MV-4-11 (cell line): ENCODE data around the gene FRMD4A.

Experiments used
- DNase-seq: peaks from one replicate; lab custom pipeline; 2025; lab: John Stamatoyannopoulos, UW

Gene FRMD4A

GRCh38 chr10:14052931-14053330, 277.8 kb downstream of the FRMD4A start:
- no peak for DNase-seq

GRCh38 chr10:14050598-14050997, 280.1 kb downstream of the FRMD4A start:
- no peak for DNase-seq

DNA sequence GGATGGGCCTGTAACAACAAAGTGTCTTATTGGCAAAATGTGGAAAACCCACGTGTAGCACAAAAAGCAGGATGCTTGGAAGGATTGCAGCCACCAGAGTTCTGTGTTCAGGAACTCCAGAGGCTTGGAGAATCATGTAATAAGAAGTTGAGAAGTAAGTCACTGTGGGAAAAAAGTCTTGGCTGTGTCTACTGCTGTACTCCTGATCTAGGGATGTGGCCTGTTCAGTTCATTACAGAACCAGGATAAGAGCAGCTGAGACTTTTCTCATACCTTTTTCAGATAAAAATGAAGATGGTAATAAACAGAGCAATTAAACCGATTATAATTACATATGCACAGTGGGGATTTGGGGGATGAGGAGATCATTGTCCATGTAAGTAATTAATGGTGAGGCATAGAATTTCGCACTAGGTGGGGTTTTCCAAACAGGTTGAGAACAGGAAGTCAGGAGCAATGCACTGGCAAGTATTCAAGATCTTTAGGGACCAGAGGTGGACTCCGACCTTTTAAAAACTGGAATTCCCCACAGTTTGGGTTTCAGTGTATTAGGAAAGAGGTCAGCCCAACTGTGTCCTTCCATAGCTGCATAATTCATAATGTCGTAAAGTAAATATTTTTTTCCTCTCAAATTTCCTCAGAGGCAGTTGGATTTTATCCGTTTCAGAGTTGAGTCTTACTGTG, 281.7 kb downstream of the FRMD4A start:
- no peak for DNase-seq

DNA sequence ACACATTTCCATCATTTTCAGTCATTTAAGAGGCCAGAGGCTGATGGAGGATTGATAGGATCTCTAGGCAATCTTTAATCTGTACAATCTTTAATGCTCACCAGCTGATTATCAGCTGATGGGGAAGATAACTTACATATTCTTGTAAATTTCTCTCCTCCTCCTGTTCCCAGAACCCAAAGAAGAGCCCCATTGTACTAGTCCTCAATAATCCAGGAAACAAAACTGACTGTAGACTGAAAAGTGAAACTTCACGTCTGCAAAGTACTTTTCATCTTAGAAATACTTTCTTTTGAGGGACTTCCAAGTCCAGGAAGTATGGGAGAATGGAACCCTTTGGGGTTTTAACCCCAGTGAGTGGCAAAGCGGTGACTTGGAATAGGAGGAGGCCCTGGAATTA, 283.3 kb downstream of the FRMD4A start:
- no peak for DNase-seq

GRCh38 chr10:14042051-14042450, 288.7 kb downstream of the FRMD4A start:
- peak; percentile 5 for DNase-seq

- DNase-seq: peak; percentile 68
These were observed 289.7 kb downstream of the FRMD4A start for GRCh38 chr10:14040787-14041631.

DNA sequence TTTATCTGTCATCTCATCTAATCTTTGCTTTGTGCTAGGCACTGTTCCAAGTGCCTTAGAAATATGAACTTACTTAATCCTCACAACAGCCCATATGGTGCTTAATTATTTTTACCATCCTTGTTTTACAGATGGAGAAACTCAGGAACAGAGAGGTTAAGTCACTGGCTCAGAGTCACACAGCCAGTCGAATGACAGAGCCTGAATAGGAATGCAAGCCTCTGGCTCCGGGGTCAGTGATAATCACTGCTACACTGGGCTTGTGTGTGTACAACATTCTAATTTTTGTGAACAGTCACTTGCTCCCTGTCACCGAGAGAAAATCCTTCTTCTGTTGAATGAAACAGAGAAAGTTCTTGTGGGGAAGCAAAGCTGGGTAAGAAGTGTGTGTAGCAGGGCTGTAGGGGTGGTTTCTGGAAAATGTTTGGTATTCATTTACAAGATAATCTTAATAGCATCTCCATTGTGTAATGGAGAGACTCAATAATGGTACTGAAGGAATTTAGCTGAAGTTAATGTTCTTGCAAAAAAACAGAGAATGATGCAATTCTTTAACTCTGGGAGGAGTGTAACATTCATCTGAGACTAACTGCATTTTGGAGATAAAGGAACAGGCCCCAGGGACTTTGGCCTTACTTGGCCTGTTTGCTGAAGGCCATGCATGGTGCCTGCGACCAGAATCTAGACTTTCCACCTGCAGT, 290.6 kb downstream of the FRMD4A start:
- DNase-seq: no peak

DNA sequence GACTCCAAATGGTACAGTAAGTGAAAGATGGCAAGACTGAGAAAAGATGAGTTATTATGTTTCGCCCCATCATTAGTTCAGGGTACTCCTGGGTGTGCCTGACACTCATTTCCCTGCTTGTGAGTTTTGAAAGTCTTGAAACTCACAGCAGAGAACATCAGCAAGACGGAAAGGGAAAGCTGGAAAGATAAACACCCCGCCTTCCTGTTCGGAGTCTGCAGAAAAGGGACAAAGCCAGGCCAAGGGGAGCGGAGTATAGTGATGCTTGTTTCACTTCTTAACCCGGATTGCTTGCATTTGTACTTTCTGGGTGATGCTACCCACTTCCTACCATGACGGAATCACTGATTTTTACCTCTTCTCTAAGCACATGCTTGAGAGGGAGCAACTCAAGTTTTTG, 294.5 kb downstream of the FRMD4A start:
- DNase-seq: no peak

- no peak for DNase-seq
These were observed 295.2 kb downstream of the FRMD4A start for GRCh38 chr10:14035506-14035905.

DNA sequence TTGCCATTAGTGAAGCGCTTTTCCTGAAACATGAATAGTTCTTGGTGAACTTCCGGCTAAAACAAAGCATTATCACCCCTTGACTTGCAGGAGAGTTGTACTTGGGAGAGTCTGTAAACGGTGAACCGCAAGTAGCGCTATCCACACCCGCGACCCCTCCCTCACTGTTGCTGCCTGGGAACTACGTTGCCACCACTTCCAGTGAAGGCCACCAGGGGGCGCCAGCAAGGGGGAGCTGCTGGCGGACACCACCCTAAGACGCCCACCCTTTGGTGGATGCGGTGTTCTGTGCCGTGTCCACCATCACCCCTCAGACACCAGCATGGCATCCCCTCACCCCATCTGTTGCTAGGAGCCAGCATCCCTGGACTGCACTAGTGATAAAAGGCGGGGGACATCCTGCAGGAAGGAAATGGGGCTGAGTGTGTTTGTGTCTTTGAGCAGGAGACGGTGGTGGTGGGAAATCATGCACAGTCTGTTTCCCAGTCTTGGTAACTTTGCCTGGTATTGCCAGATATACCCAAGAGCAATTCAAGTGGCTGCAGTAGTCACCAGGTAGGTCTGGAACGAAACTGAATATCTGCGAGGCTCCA, 298.2 kb downstream of the FRMD4A start:
- DNase-seq: peak; percentile 25

DNA sequence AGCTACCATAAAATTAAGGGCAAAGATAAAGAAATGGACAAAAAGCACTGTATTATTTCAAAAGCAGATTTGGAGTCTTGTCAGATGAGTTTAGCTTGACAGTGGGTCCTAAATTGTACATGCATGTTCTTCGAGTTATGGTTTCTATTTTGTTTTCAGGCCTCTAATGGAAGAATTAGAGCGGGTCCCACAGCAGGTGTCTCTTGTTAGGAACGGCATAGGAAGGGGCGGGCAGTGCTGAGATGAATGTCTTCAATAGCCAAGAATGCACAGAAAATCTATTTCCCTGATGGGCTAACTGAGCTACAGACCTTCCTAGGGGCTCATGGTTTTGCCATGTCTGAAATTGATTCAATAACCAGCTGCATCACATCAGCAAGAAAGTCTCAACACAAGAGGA, 304.4 kb downstream of the FRMD4A start:
- DNase-seq: no peak

- no peak for DNase-seq
These were observed 305.2 kb downstream of the FRMD4A start for GRCh38 chr10:14025283-14026189.

GRCh38 chr10:14024329-14025202, 306.2 kb downstream of the FRMD4A start:
- peak; percentile 50 for DNase-seq

DNA sequence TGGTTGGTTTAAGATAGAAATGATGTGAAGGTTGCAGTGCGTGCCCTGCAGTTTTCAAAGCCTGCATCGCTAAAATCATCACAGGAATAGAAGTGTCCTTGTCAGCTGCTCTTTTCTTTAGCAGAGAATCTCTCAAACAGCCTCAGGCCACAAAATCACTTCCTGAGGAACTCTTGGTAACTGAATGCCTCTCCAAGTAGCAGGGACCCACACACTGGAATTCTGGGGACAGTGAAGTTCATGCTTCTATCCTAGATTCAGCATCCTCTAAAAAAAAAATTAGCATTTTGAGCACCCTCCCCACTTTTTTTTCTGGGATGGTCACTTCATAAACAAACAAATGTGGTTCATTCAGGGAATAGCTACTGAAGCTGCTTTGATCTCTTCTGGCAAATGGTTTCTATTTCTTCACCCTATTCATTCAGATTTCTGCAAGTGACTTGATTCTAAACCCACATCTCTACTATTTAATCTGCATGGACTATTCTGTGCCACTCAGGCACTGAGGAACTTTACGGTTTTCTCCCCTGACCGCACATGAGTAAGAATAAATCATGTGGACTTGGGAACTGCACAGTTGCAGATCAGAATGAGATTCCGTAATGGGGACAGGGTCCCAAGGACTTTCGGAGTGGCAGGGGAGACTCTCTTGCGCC, 306.9 kb downstream of the FRMD4A start:
- DNase-seq: peak; percentile 21

- no peak for DNase-seq
These were observed 307.6 kb downstream of the FRMD4A start for GRCh38 chr10:14022954-14023672.

DNA sequence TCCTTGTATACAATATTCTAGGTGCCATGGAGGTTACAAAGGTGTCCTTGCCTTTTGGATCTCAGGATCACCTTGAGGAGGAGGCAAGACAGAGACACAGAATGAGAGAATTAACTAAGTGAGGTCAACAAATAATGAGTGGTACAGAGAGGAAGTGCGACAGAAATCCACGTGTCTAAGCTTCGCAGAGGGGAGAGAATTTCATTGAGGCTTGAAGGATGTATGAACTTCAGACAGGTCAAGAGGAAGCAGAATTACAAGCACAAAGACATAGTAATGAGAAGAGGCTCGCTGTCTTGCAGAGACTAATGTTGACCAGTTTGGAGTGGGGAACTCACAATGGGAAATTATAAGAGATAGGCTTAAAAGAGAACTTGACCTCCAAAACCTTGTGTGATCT, 308.7 kb downstream of the FRMD4A start:
- peak; percentile 14 for DNase-seq

- DNase-seq: no peak
These were observed 310.6 kb downstream of the FRMD4A start for GRCh38 chr10:14020037-14020664.

DNA sequence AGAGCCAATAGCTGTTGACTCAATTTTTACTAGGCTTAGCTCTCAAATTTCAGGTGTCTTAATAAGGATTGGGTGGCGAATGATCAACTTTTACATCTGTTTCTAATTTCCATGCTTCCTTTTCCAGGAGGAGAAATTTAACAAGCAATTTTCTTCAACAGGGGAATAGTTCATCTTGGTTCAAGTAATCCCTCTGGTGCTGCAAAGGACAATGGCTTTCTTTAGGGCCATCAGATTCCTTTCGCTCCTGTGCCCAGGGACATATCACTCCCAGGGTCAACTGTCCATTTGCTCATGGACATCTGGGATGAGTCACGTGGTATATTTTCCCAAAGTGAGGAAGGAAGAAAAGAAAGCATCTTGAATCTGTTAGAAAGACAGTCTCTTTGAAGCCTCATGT, 313.3 kb downstream of the FRMD4A start:
- no peak for DNase-seq

- no peak for DNase-seq
These were observed 313.8 kb downstream of the FRMD4A start for GRCh38 chr10:14016931-14017333.
